ENCODE measurements around the gene ADAMTS4. TPM values are rescaled to one million over a fixed set of nuclear protein-coding genes. Genes with fewer than 3 reads are reported as not detected.

The ADAMTS4 gene
- total RNA-seq, 1 donor from 2014 or later, result 109 TPM

GRCh38 chr1:161235957-161236775 lies 37.3 kb upstream of the ADAMTS4 start:
- Histone ChIP-seq H3K36me3 (no peaks in the 10 kb centered on the region), H3K9me3 (no peaks in the 10 kb centered on the region), H3K27ac (no peak overlapping the region), H3K4me3 (no peak overlapping the region), H3K4me1 (no peaks in the 10 kb centered on the region), H3K27me3 (no peaks in the 10 kb centered on the region)
- DNase-seq (ENCODE audit: low spot score in 2 of 2), result no peak
- intact Hi-C loops (cut with DNase I), result no loop called here
- TF ChIP-seq CTCF (IDR thresholded peaks at IDR 0.05), result no peak

GRCh38 chr1:161233102-161233501 lies 34.2 kb upstream of the ADAMTS4 start:
- Histone ChIP-seq H3K27me3 (no peaks in the 10 kb centered on the region), H3K27ac (no peak overlapping the region), H3K9me3 (no peaks in the 10 kb centered on the region), H3K4me1 (no peaks in the 10 kb centered on the region), H3K4me3 (no peak overlapping the region), H3K36me3 (peaks cover 12 to 25% of the 10 kb centered on the region in 2 donors)
- no peak for TF ChIP-seq CTCF (IDR thresholded peaks at IDR 0.05)
- no peak for DNase-seq (ENCODE audit: low spot score in 2 of 2)
- intact Hi-C loops (cut with DNase I), result no loop called here

GRCh38 chr1:161230762-161231161 lies 31.9 kb upstream of the ADAMTS4 start:
- Histone ChIP-seq H3K9me3 (no peaks in the 10 kb centered on the region), H3K27me3 (no peaks in the 10 kb centered on the region), H3K27ac (no peak overlapping the region), H3K36me3 (peaks cover 12 to 28% of the 10 kb centered on the region in 2 donors), H3K4me1 (peaks cover 7 to 13% of the 10 kb centered on the region in 2 donors), H3K4me3 (no peak overlapping the region)
- no peak for TF ChIP-seq CTCF (IDR thresholded peaks at IDR 0.05)
- intact Hi-C loops (cut with DNase I), result no loop called here
- DNase-seq (ENCODE audit: low spot score in 2 of 2), result no peak

GRCh38 chr1:161229896-161230295 lies 31.0 kb upstream of the ADAMTS4 start:
- Histone ChIP-seq H3K36me3 (peaks cover 12 to 28% of the 10 kb centered on the region in 2 donors), H3K4me1 (peaks cover 7 to 16% of the 10 kb centered on the region in 2 donors), H3K4me3 (no peak overlapping the region), H3K9me3 (no peaks in the 10 kb centered on the region), H3K27me3 (no peaks in the 10 kb centered on the region), H3K27ac (no peak overlapping the region)
- intact Hi-C loops (cut with DNase I), result loop anchor here (5.0 kb wide), 1 partner anchor 137 kb away; the partner anchor contains the start of gene CFAP126
- no peak for TF ChIP-seq CTCF (IDR thresholded peaks at IDR 0.05)
- DNase-seq (ENCODE audit: low spot score in 2 of 2), result no peak

- Histone ChIP-seq H3K27me3 (no peaks in the 10 kb centered on the region), H3K4me3 (no peak overlapping the region), H3K9me3 (no peaks in the 10 kb centered on the region), H3K27ac (no peak overlapping the region), H3K4me1 (peaks cover 7 to 16% of the 10 kb centered on the region in 2 donors), H3K36me3 (peaks cover 12 to 28% of the 10 kb centered on the region in 2 donors)
- no peak for DNase-seq (ENCODE audit: low spot score in 2 of 2)
- intact Hi-C loops (cut with DNase I), result loop anchor here (5.0 kb wide), 1 partner anchor 139 kb away; the partner anchor contains the start of gene CFAP126
- no peak for TF ChIP-seq CTCF (IDR thresholded peaks at IDR 0.05)
Measured at GRCh38 chr1:161228032-161228431, 29.2 kb upstream of the ADAMTS4 start.

All from ascending aorta (tissue), 2 donors.